ENCODE measurements around the gene BRINP2. TPM values are rescaled to one million over a fixed set of nuclear protein-coding genes. Genes with fewer than 3 reads are reported as not detected.

BRINP2 gene
- total RNA-seq, 4 donors from 2014 or later, result 0.42 to 1.7 (median 0.70) TPM

DNA sequence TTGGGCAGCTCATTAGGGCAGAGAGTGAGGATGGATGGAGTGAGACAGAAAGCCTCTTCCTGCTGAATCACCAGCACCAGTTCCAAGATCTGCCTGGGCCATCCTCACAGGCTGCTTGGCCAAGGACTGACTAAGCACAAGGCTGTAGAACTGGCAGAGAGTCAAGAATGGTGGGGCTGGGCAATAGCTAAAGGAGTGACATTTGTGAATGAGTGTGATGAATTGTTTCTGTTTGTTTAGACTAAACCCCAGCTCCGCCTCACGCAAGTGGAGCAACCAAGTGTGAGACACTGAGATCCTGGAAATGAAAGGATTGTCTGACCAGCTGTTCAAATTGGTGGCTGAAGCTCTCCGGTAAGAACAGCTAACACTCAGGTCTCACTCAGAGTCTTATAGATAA is 38.6 kb downstream of the BRINP2 start:
- Histone ChIP-seq H3K36me3 (no peaks in the 10 kb centered on the region), H3K9me3 (no peaks in the 10 kb centered on the region), H3K27ac (replicated peaks in 1 of 4) (peak overlapping the region; percentile 5 to 53 (median 34)), H3K27me3 (no peaks in the 10 kb centered on the region), H3K4me1 (peaks cover 19 to 47% (median 30%) of the 10 kb centered on the region in 4 donors), H3K4me3 (no peak overlapping the region)
- peak; percentile 94 for DNase-seq (ENCODE audit: extremely low spot score)
- TF ChIP-seq POLR2A (IDR thresholded peaks at IDR 0.05; ENCODE audit: low read depth) (no peak), EP300 (IDR thresholded peaks at IDR 0.05) (no peak), POLR2AphosphoS5 (IDR thresholded peaks at IDR 0.05) (peak; percentile 89 to 91)
- TF ChIP-seq, protein P1, sequence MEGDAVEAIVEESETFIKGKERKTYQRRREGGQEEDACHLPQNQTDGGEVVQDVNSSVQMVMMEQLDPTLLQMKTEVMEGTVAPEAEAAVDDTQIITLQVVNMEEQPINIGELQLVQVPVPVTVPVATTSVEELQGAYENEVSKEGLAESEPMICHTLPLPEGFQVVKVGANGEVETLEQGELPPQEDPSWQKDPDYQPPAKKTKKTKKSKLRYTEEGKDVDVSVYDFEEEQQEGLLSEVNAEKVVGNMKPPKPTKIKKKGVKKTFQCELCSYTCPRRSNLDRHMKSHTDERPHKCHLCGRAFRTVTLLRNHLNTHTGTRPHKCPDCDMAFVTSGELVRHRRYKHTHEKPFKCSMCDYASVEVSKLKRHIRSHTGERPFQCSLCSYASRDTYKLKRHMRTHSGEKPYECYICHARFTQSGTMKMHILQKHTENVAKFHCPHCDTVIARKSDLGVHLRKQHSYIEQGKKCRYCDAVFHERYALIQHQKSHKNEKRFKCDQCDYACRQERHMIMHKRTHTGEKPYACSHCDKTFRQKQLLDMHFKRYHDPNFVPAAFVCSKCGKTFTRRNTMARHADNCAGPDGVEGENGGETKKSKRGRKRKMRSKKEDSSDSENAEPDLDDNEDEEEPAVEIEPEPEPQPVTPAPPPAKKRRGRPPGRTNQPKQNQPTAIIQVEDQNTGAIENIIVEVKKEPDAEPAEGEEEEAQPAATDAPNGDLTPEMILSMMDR (IDR thresholded peaks at IDR 0.05), result no peak
- intact Hi-C loops (cut with DNase I), result no loop called here
- WGBS, result 21% methylated on average over 3 of the region's 3 CpGs

DNA sequence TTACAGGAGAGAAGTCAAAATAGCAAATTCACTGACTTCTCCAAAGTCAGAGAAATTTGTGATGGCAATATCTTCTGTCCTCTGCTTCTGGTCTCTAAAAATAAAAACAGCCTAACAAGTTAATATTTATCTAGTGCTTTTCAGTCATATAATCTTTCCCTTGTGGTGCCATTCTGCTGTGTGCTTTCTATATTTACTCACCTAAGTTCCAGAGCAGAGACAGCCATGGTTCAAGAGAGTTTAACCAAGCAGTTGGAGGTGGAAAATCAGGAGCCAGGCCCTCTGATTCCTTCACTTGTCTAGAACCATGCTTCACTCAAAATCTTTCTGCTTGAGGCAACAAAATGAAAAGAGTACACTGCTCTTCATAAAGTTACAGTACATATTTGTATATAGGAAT is 39.3 kb downstream of the BRINP2 start:
- intact Hi-C loops (cut with DNase I), result no loop called here
- Histone ChIP-seq H3K9me3 (no peaks in the 10 kb centered on the region), H3K4me3 (no peak overlapping the region), H3K4me1 (peaks cover 19 to 47% (median 30%) of the 10 kb centered on the region in 4 donors), H3K36me3 (no peaks in the 10 kb centered on the region), H3K27ac (replicated peaks in 1 of 4) (peak overlapping the region; percentile 5 to 53 (median 28)), H3K27me3 (no peaks in the 10 kb centered on the region)
- DNase-seq (ENCODE audit: extremely low spot score), result no peak
- TF ChIP-seq EP300 (IDR thresholded peaks at IDR 0.05) (no peak), POLR2A (IDR thresholded peaks at IDR 0.05; ENCODE audit: low read depth) (no peak), POLR2AphosphoS5 (IDR thresholded peaks at IDR 0.05) (no peak)
- TF ChIP-seq, protein P1 (IDR thresholded peaks at IDR 0.05), result no peak

DNA sequence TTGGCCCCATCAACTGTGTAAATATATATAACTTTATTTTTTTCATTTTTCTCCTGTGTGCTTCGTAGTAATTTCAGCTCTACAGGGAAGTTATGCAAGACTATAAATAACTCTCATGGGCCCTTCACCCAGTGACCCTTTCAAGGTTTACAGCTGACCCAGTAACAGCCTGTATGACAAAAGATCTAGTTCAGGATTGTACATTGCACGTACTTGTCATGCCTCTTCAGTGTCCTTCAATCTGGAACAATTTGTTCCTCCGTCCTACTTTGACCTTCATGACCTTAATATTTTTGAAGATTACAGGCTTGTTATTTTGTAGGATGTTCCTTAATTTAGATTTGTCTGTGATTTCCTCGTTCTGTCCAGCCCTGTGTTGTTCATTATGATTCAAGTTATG is 40.5 kb downstream of the BRINP2 start:
- no peak for DNase-seq (ENCODE audit: extremely low spot score)
- Histone ChIP-seq H3K4me1 (peaks cover 19 to 47% (median 30%) of the 10 kb centered on the region in 4 donors), H3K36me3 (no peaks in the 10 kb centered on the region), H3K9me3 (peaks cover 0 to 4% (median 1%) of the 10 kb centered on the region in 4 donors), H3K4me3 (no peak overlapping the region), H3K27me3 (no peaks in the 10 kb centered on the region), H3K27ac (replicated peaks in 1 of 4) (no peak overlapping the region)
- 58% methylated on average over 4 of the region's 4 CpGs for WGBS
- intact Hi-C loops (cut with DNase I), result no loop called here
- TF ChIP-seq EP300 (IDR thresholded peaks at IDR 0.05), result no peak
- peak in 1 of 2 donors; percentile 47 for TF ChIP-seq POLR2AphosphoS5 (IDR thresholded peaks at IDR 0.05)

DNA sequence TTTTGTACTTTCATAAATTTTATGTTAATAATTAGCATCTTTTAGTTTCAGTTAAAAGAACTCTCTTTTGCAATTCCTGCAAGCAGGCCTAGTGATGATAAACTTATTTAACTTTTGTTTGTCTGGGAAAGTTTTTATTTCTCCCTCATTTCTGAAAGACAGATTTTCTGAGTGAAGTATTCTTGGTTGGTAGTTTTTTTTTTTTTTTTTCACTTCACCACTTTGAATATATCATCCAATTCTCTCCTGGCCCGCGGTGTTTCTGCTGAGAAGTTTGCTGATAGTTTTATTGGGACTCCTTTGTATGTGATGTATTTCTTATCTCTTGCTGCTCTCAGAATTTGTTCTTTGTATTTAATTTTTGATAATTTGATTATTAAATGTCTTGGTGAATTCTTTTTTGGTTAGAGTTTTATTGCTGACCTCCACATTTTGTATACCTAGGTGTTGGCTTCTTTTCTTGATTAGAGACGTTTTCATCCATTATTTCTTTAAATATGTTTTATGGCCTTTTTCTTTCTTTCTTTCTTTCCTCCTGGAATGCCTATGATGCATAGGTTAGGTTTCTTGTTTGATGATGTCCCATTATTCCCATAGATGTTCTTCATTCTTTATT is 45.9 kb downstream of the BRINP2 start:
- intact Hi-C loops (cut with DNase I), result no loop called here
- whole genome bisulfite sequencing, result 94% methylated on average over 3 of the region's 3 CpGs
- no peak for TF ChIP-seq EP300 (IDR thresholded peaks at IDR 0.05)
- H3K4me3 ChIP-seq, result no peak overlapping the region
- DNase-seq (ENCODE audit: extremely low spot score), result no peak
- no peaks in the 10 kb centered on the region for H3K4me1 ChIP-seq
- no peak overlapping the region for H3K27ac ChIP-seq (replicated peaks in 1 of 4)
- no peaks in the 10 kb centered on the region for H3K27me3 ChIP-seq
- H3K9me3 ChIP-seq, result peaks cover 3 to 22% (median 12%) of the 10 kb centered on the region in 4 donors
- no peaks in the 10 kb centered on the region for H3K36me3 ChIP-seq

DNA sequence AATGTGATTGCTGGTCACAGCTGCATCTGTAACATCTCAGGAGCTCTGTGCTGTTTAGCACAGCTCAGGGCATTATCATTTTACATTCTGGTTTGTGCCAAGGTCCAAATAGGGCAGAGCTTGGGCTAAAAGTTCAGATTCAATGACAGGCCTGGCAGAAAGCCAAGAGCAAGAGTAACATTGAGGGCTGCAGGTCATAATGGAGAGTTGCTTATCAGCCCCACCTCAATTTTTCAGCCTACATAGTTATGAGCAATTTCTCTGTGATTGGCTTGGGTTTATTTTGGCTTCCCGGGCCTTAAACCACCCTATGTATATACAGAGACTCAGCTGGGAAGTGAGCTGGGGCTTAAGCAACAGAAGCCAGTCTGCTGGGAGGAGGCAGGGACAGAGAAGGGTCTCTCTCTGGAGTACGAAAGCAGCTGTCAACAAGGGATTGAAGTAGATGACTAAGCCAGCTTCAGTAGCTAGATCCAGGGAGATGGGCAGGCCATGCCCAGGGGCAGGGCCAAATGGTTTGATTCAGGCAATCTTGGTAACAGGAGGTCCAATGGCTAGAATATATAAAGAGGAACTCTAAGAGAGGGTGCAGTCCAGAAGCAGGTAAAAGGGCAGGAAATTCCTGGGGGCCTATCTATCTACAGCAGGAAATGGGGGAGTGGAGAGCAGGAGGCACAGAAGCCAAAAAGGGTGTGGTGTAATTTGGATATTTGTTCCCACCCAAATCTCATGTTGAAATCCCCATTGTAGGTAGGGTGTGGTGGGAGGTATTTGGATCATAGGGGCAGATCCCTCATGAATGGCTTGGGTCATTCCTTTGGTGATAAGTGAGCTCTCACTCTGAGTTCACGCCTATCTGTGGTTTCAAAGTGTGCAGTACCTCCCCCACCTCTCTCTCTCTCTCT is 49.0 kb downstream of the BRINP2 start:
- H3K9me3 ChIP-seq, result peaks cover 3 to 22% (median 12%) of the 10 kb centered on the region in 4 donors
- intact Hi-C loops (cut with DNase I), result no loop called here
- no peaks in the 10 kb centered on the region for H3K27me3 ChIP-seq
- H3K4me1 ChIP-seq, result no peaks in the 10 kb centered on the region
- 81% methylated on average over 3 of the region's 3 CpGs for WGBS
- H3K4me3 ChIP-seq, result no peak overlapping the region
- DNase-seq (ENCODE audit: extremely low spot score), result no peak
- no peak overlapping the region for H3K27ac ChIP-seq (replicated peaks in 1 of 4)
- H3K36me3 ChIP-seq, result no peaks in the 10 kb centered on the region
- TF ChIP-seq POLR2AphosphoS5 (IDR thresholded peaks at IDR 0.05), result no peak

DNA sequence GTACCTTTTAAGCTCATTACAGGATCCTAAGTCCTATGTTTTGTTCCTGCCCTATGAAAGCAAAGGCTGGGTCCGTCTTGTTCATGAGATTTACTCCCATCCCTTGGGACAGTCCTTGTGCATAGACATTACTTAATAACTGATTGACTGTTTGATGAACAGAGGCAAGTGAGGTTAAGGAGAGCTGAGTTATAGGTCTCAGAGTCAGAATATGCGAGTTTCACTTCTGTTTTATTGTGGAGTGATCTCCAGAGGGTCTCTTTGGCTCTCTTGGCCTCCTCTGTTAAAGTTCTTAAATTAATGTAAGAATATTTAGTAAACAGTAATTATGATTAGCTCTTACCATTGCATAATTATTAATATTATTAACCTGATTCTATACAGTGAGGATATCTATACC is 52.6 kb downstream of the BRINP2 start:
- H3K27me3 ChIP-seq, result no peaks in the 10 kb centered on the region
- H3K4me3 ChIP-seq, result no peak overlapping the region
- no peaks in the 10 kb centered on the region for H3K4me1 ChIP-seq
- no peaks in the 10 kb centered on the region for H3K36me3 ChIP-seq
- intact Hi-C loops (cut with DNase I), result no loop called here
- WGBS, result 100% methylated on average over 2 of the region's 2 CpGs
- TF ChIP-seq POLR2AphosphoS5 (IDR thresholded peaks at IDR 0.05), result no peak
- TF ChIP-seq, protein P1 (IDR thresholded peaks at IDR 0.05), result no peak
- TF ChIP-seq POLR2A (IDR thresholded peaks at IDR 0.05; ENCODE audit: low read depth), result no peak
- H3K27ac ChIP-seq (replicated peaks in 1 of 4), result no peak overlapping the region
- H3K9me3 ChIP-seq, result no peaks in the 10 kb centered on the region
- DNase-seq (ENCODE audit: extremely low spot score), result no peak
